GM21390 (cell line): ENCODE data around the gene PARP2.
"Not testable (repeated sequence)": the region's sequence is repeated elsewhere in the genome, so short reads cannot be mapped to it uniquely, and the experiment has no call there.

Experiments used
- ATAC-seq: cut with Tn5 transposase; IDR thresholded peaks from one replicate; pipeline ENCODE4 v1.9.1; 2021; ENCODE audit not compliant: unreplicated experiment

The PARP2 gene

DNA sequence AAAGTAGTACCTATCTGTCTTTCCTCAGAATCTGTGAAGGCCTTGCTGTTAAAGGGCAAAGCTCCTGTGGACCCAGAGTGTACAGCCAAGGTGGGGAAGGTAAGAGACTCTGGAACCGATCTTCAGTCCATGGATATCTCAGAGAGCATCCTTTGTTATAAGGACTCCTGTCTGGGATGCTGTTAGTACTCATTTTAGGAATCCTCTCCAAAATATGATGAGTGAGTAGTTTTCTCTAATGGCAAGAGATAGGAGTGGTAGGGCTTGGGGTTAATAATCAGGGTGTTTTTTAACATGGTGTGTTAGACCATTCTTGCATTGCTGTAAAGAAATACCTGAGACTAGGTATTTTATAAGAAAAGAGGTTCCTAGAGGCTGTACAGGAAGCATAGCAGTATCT, 1.9 kb downstream of the PARP2 start:
- ATAC-seq = no peak

DNA sequence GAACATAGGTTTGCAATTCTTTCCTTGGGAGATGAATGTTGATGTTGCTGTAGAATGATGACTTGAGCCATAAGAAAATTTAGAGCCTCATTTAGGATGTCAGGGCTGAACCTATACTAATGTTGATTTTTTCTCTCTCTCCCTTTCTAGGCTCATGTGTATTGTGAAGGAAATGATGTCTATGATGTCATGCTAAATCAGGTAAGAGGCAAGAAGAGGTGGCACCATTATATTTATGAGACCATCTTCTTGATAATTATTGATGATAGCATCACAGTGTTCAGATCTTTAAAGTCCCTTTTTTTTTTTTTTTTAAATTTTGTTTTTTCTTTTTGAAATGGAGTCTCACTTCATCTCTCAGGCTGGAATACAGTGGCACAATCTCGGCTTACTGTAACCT, 3.3 kb downstream of the PARP2 start:
- no peak for ATAC-seq

DNA sequence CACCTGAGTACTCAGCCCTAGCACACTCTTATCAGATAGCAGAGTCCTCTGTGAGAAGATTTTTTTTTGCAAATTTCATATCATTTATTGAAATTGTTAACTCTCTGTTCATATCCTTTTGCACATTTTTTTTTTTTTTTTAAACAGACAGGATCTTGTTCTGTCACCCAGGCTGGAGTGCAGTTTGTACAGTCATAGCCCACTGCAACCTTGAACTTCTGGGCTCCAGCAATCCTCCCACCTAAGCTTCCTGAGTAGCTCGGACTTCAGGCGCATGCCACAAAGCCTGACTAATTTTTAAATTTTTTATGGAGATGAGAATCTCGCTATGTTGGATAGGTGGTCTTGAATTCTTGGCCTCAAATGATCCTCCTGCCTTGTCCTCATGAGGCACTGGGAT, 4.3 kb downstream of the PARP2 start:
- ATAC-seq = no peak

DNA sequence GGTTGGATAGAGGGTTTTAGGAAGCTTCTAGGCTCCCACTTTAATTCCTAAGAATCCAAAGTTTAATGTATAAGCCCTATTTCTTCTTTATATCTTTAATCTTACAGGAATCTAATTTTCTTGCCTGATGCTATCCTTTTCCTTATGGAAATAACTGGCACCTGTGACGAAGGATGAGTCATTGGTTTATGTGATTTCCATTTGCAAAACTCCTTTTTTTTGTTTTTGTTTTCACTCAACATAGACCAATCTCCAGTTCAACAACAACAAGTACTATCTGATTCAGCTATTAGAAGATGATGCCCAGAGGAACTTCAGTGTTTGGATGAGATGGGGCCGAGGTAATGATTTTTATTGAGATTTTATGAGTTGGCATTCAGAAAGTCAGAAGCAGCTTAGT, 6.8 kb downstream of the PARP2 start:
- ATAC-seq = no peak

DNA sequence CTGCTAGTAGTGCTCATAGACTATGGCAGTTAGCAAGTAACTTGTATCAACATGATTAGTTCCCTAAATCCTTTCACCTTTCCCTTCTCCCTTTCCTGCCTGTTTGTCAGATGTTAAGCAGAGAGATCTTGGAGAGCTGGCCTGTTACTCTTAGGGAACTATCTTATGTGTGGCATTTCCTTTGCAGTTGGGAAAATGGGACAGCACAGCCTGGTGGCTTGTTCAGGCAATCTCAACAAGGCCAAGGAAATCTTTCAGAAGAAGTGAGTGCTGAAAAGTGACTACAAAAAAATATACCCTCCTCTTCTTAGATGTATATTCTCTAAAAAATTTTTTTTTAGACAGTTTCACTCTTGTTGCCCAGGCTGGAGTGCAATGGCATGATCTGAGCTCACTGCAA, 7.4 kb downstream of the PARP2 start:
- ATAC-seq = no peak

DNA sequence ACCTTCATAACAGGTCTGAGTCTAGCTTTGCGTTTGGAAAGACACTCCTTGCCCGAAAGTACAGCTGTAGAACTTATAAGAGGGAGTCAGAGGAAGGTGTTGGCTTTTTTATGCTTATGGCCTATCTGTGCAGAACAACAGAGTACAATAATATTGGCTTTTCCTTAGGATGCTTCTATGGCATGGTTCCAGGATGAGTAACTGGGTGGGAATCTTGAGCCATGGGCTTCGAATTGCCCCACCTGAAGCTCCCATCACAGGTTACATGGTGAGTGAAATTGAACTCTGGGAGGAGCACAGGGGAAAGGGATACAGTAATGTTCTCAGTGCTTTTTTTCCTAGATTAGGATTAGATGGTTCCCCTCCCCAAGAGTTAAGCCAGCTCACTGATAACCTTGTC, 13.0 kb downstream of the PARP2 start:
- ATAC-seq = no peak

DNA sequence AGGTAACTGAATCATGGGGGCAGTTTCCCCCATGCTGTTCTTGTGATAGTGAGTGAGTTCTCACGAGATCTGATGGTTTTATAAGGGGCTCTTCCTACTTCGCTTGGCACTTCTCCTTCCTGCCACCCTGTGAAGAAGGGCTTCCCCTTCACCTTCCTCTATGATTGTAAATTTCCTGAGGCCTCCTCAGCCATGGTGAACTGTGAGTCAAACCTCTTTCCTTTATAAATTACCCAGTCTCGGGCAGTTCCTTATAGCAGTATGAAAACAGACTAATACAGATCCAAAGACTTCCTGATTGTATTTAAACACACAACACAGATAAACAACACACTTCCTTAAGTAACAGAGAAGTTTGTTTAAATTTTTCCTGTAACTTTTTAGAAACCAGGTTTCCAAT, 15.0 kb downstream of the PARP2 start:
- not testable (repeated sequence) for ATAC-seq

DNA sequence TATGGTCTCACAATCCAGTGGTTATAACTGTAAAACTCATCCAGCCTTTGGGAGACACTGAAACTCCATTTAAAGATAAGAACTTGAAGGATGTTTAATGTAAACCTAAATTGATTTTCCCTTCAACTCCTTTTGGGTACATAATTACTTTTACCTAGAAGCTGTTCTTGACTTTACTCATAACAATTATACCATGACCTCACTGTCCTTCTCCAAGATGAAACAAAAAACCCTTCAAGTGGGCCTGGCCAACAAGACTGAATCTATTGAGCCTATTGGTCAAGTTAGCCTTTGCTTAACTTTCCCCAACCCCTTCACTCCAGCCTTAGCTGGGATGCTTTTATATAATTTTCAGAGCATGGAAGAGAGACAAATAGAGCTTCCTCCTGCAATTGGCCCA, 22.5 kb downstream of the PARP2 start:
- no peak for ATAC-seq

DNA sequence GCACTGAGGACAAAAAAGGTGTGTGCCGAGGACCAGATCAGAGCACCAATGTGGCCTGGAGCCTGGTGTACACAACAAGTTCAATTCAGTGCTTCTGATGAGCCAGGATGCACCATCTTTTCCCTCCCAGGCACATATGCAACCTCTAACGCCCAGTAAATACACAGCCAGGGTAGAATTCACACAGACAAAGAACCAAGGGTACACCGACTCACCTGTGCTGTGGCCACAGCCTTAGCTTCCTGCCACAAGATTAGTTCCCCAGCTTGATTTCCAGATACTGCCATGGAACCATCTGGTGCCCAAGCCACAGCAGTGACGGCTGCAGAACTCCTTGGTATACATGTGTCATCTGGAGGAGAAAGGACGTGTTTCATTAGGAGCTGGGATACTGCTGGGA, 29.4 kb downstream of the PARP2 start:
- no peak for ATAC-seq

DNA sequence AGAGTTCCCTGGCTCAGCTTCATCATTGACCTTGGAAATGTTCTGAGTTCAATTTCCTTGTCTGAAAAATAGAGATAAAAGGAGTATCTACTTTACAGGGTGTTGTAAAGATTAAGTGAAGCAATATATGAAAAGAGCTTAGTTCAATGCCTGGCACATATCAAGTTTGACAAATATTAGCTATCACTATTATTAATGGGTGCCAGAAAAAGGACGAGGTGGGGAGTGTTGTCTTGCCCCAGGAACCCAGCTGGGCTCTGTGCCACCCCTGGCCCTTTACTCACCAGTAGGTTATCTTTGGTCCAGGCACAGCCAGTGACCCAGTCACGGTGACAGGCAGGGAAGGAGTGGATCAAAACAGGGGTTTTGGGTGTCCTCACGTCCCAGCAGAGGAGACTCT, 32.0 kb downstream of the PARP2 start:
- no peak for ATAC-seq

DNA sequence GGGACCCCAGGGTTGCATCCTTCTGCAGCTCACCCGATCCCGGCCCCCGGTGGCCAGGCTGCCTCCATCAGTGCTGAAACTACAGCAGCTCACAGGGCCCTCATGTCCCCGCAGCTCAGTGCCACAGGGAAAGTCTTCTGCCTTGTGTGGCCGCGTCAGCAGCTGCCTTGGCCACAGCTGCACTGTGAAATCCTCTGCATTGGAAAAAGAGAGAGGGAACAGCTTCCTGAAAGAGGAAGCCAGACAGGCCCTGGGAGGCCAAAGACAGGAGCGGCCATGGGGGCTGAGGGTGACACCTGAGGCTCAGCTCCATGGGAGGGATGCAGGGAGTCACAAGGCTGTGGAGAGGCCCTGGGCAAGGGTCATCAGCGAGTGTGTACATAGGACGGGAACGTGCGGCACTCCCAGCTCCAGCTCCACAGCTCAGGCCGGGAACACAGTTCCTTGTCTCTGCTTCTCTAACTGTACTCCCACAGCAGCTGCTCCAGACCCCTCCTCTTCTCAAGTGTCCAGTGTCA, 32.7 kb downstream of the PARP2 start:
- ATAC-seq = no peak

DNA sequence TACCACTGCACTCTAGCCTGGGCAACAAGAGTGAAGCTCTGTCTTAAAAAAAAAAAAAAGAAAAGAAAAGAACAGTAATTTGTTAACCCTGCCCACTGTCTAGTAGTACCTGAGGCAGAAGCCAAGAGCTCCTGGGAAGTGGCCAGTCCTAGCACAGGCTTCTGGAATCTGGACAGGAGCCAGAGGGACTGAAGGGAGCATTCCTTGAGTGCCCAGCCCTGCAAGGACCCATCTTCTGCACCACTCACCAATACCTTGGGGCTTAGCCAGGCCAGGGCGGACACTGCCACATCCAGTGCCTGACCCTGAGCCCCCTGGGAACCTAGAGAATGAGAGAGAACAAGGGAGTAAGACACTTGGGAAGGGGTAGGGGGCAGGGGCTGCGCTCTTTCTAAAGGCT, 33.7 kb downstream of the PARP2 start:
- no peak for ATAC-seq

DNA sequence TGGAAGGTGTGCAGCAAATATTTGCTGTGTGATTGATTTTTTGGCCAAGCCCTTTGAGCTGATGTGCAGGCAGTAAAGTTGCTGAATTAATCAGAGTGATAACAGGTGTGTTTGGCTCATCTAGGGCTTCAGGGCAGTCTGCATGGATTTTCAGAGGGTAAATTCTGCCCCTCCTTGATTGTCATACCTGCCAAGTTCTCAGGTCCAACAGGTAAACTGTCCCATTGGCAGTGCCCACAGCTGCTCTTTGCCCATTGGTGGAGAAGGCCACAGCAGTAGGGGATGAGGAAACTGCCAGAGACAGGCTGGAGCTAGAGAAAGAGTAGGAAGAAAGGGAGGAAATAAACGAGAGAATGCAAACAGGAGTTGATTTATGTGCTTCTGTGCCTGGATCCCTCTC, 36.3 kb downstream of the PARP2 start:
- ATAC-seq = no peak

DNA sequence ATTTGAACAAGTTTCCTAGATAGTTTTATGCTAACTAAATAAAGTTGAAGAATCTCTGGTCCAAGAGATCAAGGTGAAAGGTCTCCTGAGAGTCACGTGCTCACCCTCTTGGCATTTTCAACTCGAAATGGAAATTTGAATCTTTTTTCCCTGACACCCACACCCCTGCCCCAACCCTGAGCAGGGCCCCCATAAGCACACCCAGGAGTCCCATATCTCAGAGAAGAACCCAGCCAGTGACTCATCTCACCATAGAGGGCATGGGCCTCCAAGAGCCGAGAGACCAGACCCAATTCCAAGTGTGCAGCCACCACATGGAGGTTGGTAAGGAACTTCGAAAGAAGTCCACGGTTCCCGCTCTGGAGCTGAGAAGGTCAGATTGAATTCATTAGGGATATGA, 37.2 kb downstream of the PARP2 start:
- ATAC-seq = no peak

DNA sequence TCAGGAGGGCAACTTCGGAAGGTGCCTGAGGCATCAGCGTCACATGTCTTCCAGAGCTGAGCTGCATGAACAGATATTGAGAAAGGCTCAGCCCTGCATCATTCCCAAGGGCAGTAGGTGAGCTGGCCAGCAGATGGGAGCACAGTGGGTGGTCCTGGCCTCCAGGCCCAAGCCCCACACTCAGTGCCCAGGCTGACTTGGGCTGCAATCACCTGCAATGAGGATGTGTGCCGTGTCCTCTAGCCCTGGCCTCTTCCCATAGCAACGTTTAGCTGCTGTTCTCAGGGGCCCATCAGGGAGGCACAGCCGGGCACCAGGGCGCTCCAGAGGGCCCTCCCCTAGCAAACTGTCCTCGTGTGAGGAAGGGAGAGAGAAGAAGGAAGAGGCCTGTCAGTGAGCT, 37.9 kb downstream of the PARP2 start:
- ATAC-seq = no peak

DNA sequence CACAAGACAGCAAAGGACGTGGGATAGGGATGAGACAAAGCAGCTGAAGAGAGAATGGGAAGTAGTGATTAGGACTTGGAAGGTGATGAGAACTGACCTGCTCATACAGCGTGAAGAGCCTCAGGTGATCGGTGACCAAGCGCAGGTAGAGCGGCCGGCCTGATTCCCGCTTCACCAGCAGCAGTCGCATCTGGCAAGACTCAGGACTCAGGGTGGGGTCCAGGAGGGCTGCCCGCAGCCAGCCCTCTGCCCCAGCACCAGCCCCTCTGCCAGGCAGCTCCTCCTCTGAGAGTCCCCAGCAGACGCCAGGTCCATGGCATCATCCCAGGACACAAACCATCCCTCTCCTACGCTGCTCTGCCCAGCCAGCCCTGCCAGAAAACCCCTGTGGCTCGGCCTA, 39.1 kb downstream of the PARP2 start:
- ATAC-seq = no peak

DNA sequence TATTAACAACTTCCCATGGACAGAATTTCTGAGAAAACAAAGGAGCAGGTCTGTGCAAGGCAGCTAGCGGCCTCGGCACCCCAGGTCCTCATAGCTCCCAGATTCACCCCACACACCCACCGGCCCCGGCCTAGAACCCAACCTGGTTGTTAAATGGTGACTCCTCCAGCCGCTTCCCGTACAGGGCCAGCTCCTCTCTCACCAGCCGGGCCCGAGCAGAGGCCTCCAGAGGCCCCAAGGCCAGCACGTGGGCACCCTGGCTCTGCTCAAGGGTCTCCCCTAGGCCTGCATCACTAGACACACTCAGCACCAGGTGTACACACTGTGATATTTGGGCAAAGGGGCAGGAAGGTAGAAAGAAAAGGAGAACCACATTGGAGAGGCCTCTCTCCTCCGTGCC, 39.6 kb downstream of the PARP2 start:
- ATAC-seq = no peak

DNA sequence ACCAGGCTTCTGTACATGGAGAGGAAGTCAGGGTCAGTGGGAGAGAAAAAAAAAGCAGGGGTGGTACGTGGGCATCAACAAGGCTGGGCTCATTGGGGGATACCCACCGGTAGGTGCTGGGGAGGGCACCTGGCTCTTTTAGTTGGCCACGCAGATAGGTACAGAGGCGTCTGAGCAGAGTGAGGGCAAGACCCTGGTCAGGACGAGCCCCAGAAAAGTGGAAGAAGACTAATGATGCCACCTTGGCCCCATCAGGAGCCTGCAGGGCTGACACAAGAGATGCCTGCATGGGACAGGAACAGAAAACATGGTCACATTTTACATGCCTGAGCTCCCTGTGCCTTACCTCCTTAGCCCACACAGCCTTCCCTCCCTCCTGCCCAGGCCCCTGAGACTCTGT, 40.2 kb downstream of the PARP2 start:
- ATAC-seq = no peak

DNA sequence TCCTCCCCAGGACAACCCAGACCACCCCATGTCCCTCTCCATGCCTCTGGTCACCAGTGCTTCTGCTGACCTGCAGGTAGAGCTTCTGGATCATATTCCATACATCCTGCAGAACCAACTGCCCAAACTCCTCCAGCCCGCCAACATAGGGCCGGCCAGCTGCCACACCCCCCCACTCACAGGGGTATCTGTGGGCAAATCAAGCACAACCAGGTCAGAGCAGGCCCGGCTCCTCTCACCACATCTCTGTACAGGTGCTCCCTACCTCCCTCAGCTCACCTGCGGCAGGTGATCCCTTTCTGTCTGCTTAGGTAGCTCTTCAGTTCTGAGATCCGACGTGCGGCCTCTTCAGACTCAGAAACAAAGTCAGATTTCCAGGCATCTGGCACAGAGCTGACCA, 40.9 kb downstream of the PARP2 start:
- ATAC-seq = no peak

DNA sequence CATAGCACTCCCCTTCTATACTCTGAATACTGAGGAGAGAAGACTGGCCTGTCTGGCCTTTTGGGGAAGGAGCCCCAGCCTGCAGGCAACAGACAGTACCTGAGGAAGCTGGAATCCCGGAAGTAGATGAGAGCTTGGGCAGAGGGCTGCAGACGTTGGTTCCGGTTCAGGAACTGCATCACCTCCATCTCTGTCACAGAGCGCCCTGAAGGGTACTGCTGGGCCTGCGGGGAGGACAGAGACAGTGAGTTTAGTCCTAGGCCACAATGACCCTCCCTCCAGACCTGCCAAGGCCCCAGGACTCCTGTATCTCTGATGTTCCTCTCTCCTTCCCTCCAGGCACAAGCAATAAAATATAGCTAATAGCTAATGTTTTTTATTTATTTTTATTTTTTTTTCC, 41.5 kb downstream of the PARP2 start:
- no peak for ATAC-seq

DNA sequence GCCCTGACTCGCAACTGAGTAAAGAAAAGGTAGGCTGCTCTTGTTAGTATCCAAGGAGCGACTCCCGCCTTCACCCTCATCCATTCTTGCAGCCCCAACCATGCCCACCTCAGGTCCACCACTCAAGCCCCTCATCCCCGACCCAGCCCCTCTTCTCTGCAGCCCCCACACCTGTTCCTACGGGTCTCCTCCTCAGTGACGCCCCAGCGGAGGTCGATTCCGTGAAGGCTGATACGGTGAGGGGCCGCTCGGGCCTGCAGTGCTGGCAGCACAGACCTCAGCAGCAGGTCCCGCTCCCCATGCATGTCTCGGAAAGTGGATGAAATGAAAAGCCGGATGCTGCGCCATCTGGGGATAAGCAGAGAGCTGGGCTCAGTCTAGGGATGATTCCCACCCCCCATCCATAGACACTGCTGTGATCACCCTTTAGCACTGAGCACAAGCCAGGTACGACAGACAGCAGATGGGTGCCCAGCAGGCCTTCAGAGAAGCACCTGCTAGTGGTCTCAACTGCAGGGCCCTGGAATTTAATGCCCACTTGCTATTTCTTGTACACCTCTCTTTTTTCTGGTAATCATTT, 42.9 kb downstream of the PARP2 start:
- no peak for ATAC-seq

DNA sequence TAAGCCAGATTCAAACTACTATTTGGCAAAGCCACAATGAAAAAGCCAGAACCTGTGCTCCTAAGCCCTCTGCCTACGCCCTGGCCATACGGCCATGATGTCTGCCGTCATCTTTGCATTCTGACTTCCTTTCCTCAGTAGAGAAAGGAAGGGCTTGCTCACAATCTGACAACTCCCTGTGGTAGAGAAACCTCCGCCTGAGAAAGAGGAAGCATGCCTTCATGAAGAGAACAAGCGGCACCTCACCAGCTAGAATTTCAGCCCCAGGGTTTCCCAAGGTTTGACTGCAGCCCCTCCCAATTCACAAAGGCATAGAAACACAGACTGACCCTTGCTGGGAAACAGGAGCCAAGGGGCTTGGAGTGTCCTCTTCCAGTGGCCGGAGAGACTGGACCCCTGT, 44.1 kb downstream of the PARP2 start:
- no peak for ATAC-seq

DNA sequence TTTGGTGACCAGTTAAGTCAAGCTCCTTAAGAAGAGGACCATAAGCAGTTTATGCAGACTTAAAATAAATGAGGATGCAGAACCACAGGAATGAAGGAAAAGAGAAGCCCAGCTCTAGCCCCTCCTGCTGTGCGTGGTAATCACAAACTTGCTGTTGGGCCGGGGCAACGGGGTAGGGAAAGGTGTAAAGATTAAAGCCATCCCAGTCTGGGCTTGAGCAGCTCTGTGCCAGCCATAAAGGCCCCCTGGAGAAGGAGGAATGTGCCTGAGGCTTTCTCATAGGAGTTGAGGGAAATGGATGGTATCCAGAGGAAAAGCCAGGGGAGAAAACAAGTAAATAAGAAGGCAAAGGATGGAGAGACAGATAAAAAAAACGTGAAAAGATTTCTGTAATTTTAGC, 44.7 kb downstream of the PARP2 start:
- no peak for ATAC-seq

DNA sequence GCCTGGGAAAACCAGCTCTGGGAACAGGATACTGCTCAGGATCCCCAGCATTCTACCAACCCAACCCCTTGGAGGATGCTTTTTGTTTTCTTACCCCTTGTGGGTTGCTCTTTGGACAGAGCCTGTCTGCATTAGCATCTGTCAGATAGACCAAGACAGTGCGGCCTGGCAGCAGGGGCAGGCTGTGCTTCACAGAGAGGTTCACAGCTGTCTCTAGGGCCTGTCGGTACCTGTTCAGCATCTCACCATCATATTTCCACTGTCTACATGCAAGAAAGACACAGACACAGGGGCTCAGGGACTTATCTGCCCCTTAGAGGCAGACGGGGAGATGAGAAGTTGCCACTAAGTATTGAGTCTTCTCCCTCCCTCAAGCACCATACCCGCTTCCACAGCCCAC, 48.1 kb downstream of the PARP2 start:
- no peak for ATAC-seq
